ENCODE results near the gene ANKRD16.

- TF ChIP-seq, protein P1, sequence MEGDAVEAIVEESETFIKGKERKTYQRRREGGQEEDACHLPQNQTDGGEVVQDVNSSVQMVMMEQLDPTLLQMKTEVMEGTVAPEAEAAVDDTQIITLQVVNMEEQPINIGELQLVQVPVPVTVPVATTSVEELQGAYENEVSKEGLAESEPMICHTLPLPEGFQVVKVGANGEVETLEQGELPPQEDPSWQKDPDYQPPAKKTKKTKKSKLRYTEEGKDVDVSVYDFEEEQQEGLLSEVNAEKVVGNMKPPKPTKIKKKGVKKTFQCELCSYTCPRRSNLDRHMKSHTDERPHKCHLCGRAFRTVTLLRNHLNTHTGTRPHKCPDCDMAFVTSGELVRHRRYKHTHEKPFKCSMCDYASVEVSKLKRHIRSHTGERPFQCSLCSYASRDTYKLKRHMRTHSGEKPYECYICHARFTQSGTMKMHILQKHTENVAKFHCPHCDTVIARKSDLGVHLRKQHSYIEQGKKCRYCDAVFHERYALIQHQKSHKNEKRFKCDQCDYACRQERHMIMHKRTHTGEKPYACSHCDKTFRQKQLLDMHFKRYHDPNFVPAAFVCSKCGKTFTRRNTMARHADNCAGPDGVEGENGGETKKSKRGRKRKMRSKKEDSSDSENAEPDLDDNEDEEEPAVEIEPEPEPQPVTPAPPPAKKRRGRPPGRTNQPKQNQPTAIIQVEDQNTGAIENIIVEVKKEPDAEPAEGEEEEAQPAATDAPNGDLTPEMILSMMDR (IDR thresholded peaks at IDR 0.05) = no peak
- no peak for TF ChIP-seq POLR2A (IDR thresholded peaks at IDR 0.05)
- TF ChIP-seq POLR2AphosphoS5 (IDR thresholded peaks at IDR 0.05) = no peak
Measured at GRCh38 chr10:5895804-5896203, 6.1 kb upstream of the ANKRD16 start.
